Natural killer cell treated with Interleukin-12 subunit alpha and Interleukin-12 subunit beta and Interleukin-15 and Interleukin-18, amount 100 ng/mL, for 72 hours (primary cell): ENCODE data around the gene COQ2. TPM values are rescaled to one million over a fixed set of nuclear protein-coding genes. Genes with fewer than 3 reads are reported as not detected.

Experiments
- total RNA-seq, 2 donors: library from RNA; stranded (reverse); gene quantifications; one replicate each; pipeline ENCODE4 v1.2.3, GENCODE V29; 2022

Gene COQ2
- total RNA-seq, 2 donors from 2014 or later: 10.8 to 16.2 TPM

Other genes with a start within 250 kb of the COQ2 start
- 10 to 100 TPM; 28.2 to 35.6 TPM for gene COPS4, start 249.6 kb downstream of the COQ2 start, total RNA-seq
- 10 to 100 TPM; 10.0 to 37.4 TPM for gene PLAC8, start 170.1 kb downstream of the COQ2 start, total RNA-seq
- gene HPSE, start 50.0 kb upstream of the COQ2 start, total RNA-seq: 10 to 100 TPM; 12.4 to 13.9 TPM
- gene HELQ, start 171.0 kb upstream of the COQ2 start, total RNA-seq: 10 to 100 TPM; 12.7 to 18.9 TPM
- gene MRPS18C, start 171.3 kb upstream of the COQ2 start, total RNA-seq: 10 to 100 TPM; 44.4 to 44.7 TPM
- 1 to 10 TPM; 5.6 to 8.5 TPM for gene ABRAXAS1, start 200.3 kb upstream of the COQ2 start, total RNA-seq